ENCODE results near the gene TXLNB. TPM values are rescaled to one million over a fixed set of nuclear protein-coding genes. Genes with fewer than 3 reads are reported as not detected.
"Not testable (repeated sequence)": the region's sequence is repeated elsewhere in the genome, so short reads cannot be mapped to it uniquely, and the experiment has no call there.

Gene TXLNB
- total and polyA plus RNA-seq, 4 donors = 0.10 to 3.4 (median 1.1) TPM

- intact Hi-C loops (cut with DNase I) = loop anchor here (1.0 to 5.0 kb wide), 5 partner anchors 20 to 402 kb away; no protein-coding TSS in a partner anchor
- Histone ChIP-seq H3K4me1 (ENCODE audit: control insufficient read depth in 1 of 2, insufficient read depth in 2 of 2, low read length in 2 of 2) (no peaks in the 10 kb centered on the region), H3K9me3 (ENCODE audit: control insufficient read depth, low read length) (no peaks in the 10 kb centered on the region), H3K27ac (ENCODE audit: low read depth in 1 of 2, low read length in 2 of 2) (peak overlapping the region in 1 of 2 donors; percentile 95), H3K27me3 (ENCODE audit: control insufficient read depth in 1 of 2, insufficient read depth in 2 of 2, low read length in 1 of 2) (no peaks in the 10 kb centered on the region), H3K4me3 (ENCODE audit: low read length in 2 of 2) (no peak overlapping the region), H3K36me3 (ENCODE audit: control insufficient read depth in 1 of 2, insufficient read depth in 2 of 2, low read length in 1 of 2) (no peaks in the 10 kb centered on the region)
- ATAC-seq (ENCODE audit: low FRiP score) (peak; percentile 96), DNase-seq (peak; percentile 90 to 93)
- 1% methylated on average over 7 of the region's 7 CpGs for WGBS, 2 donors
Measured at GRCh38 chr6:139219271-139219729, 72.5 kb downstream of the TXLNB start.

- H3K9me3 ChIP-seq (ENCODE audit: control insufficient read depth, low read length); H3K27me3 ChIP-seq (ENCODE audit: control insufficient read depth in 1 of 2, insufficient read depth in 2 of 2, low read length in 1 of 2); ATAC-seq (ENCODE audit: low FRiP score); H3K36me3 ChIP-seq (ENCODE audit: control insufficient read depth in 1 of 2, insufficient read depth in 2 of 2, low read length in 1 of 2); DNase-seq; intact Hi-C loops (cut with DNase I); H3K27ac ChIP-seq (ENCODE audit: low read depth in 1 of 2, low read length in 2 of 2); H3K4me1 ChIP-seq (ENCODE audit: control insufficient read depth in 1 of 2, insufficient read depth in 2 of 2, low read length in 2 of 2); H3K4me3 ChIP-seq (ENCODE audit: low read length in 2 of 2): not testable (repeated sequence)
- WGBS, 2 donors = 100% methylated on average over 1 of the region's 2 CpGs; no CpG with 5 or more reads in 1 of the 2 donors
Measured at GRCh38 chr6:139212460-139212859, 79.3 kb downstream of the TXLNB start.

- ATAC-seq (ENCODE audit: low FRiP score); intact Hi-C loops (cut with DNase I); H3K27me3 ChIP-seq (ENCODE audit: control insufficient read depth in 1 of 2, insufficient read depth in 2 of 2, low read length in 1 of 2); H3K27ac ChIP-seq (ENCODE audit: low read depth in 1 of 2, low read length in 2 of 2); H3K9me3 ChIP-seq (ENCODE audit: control insufficient read depth, low read length); H3K4me3 ChIP-seq (ENCODE audit: low read length in 2 of 2); H3K4me1 ChIP-seq (ENCODE audit: control insufficient read depth in 1 of 2, insufficient read depth in 2 of 2, low read length in 2 of 2); DNase-seq; H3K36me3 ChIP-seq (ENCODE audit: control insufficient read depth in 1 of 2, insufficient read depth in 2 of 2, low read length in 1 of 2): not testable (repeated sequence)
- 77 to 96% methylated on average over 10 of the region's 10 CpGs for WGBS, 2 donors
Measured at GRCh38 chr6:139210766-139211165, 81.0 kb downstream of the TXLNB start.

- Histone ChIP-seq H3K36me3 (ENCODE audit: control insufficient read depth in 1 of 2, insufficient read depth in 2 of 2, low read length in 1 of 2) (no peaks in the 10 kb centered on the region), H3K4me1 (ENCODE audit: control insufficient read depth in 1 of 2, insufficient read depth in 2 of 2, low read length in 2 of 2) (no peaks in the 10 kb centered on the region), H3K9me3 (ENCODE audit: control insufficient read depth, low read length) (no peaks in the 10 kb centered on the region), H3K4me3 (ENCODE audit: low read length in 2 of 2) (no peak overlapping the region), H3K27me3 (ENCODE audit: control insufficient read depth in 1 of 2, insufficient read depth in 2 of 2, low read length in 1 of 2) (no peaks in the 10 kb centered on the region), H3K27ac (ENCODE audit: low read depth in 1 of 2, low read length in 2 of 2) (no peak overlapping the region)
- intact Hi-C loops (cut with DNase I) = no loop called here
- ATAC-seq (ENCODE audit: low FRiP score) = no peak
- no peak for DNase-seq
- 93 to 95% methylated on average over 3 of the region's 3 CpGs for WGBS, 2 donors
Measured at GRCh38 chr6:139205843-139206242, 86.0 kb downstream of the TXLNB start.

GRCh38 chr6:139204978-139205377 is 86.8 kb downstream of the TXLNB start:
- no peak overlapping the region for H3K4me3 ChIP-seq (ENCODE audit: low read length in 2 of 2)
- ATAC-seq (ENCODE audit: low FRiP score) (no peak), DNase-seq (no peak)
- no peaks in the 10 kb centered on the region for H3K36me3 ChIP-seq (ENCODE audit: control insufficient read depth in 1 of 2, insufficient read depth in 2 of 2, low read length in 1 of 2)
- no peaks in the 10 kb centered on the region for H3K27me3 ChIP-seq (ENCODE audit: control insufficient read depth in 1 of 2, insufficient read depth in 2 of 2, low read length in 1 of 2)
- intact Hi-C loops (cut with DNase I) = no loop called here
- WGBS, 2 donors = 97 to 99% methylated on average over 2 of the region's 2 CpGs
- H3K27ac ChIP-seq (ENCODE audit: low read depth in 1 of 2, low read length in 2 of 2) = no peak overlapping the region
- H3K4me1 ChIP-seq (ENCODE audit: control insufficient read depth in 1 of 2, insufficient read depth in 2 of 2, low read length in 2 of 2) = no peaks in the 10 kb centered on the region
- no peaks in the 10 kb centered on the region for H3K9me3 ChIP-seq (ENCODE audit: control insufficient read depth, low read length)

- Histone ChIP-seq H3K9me3 (ENCODE audit: control insufficient read depth, low read length) (no peaks in the 10 kb centered on the region), H3K4me3 (ENCODE audit: low read length in 2 of 2) (no peak overlapping the region), H3K27ac (ENCODE audit: low read depth in 1 of 2, low read length in 2 of 2) (no peak overlapping the region), H3K4me1 (ENCODE audit: control insufficient read depth in 1 of 2, insufficient read depth in 2 of 2, low read length in 2 of 2) (no peaks in the 10 kb centered on the region), H3K36me3 (ENCODE audit: control insufficient read depth in 1 of 2, insufficient read depth in 2 of 2, low read length in 1 of 2) (no peaks in the 10 kb centered on the region), H3K27me3 (ENCODE audit: control insufficient read depth in 1 of 2, insufficient read depth in 2 of 2, low read length in 1 of 2) (no peaks in the 10 kb centered on the region)
- intact Hi-C loops (cut with DNase I) = no loop called here
- DNase-seq = no peak
- ATAC-seq (ENCODE audit: low FRiP score) = no peak
- 89 to 94% methylated on average over 4 of the region's 4 CpGs for WGBS, 2 donors
Measured at GRCh38 chr6:139201378-139201777, 90.4 kb downstream of the TXLNB start.

- Histone ChIP-seq H3K36me3 (ENCODE audit: control insufficient read depth in 1 of 2, insufficient read depth in 2 of 2, low read length in 1 of 2) (no peaks in the 10 kb centered on the region), H3K4me1 (ENCODE audit: control insufficient read depth in 1 of 2, insufficient read depth in 2 of 2, low read length in 2 of 2) (no peaks in the 10 kb centered on the region), H3K4me3 (ENCODE audit: low read length in 2 of 2) (no peak overlapping the region), H3K9me3 (ENCODE audit: control insufficient read depth, low read length) (no peaks in the 10 kb centered on the region), H3K27ac (ENCODE audit: low read depth in 1 of 2, low read length in 2 of 2) (no peak overlapping the region), H3K27me3 (ENCODE audit: control insufficient read depth in 1 of 2, insufficient read depth in 2 of 2, low read length in 1 of 2) (no peaks in the 10 kb centered on the region)
- ATAC-seq (ENCODE audit: low FRiP score) = no peak
- no peak for DNase-seq
- 53 to 61% methylated on average over 4 of the region's 4 CpGs for WGBS, 2 donors
- intact Hi-C loops (cut with DNase I) = no loop called here
Measured at GRCh38 chr6:139198529-139199288, 93.1 kb downstream of the TXLNB start.

GRCh38 chr6:139194740-139195139 is 97.1 kb downstream of the TXLNB start:
- Histone ChIP-seq H3K27ac (ENCODE audit: low read depth in 1 of 2, low read length in 2 of 2) (no peak overlapping the region), H3K27me3 (ENCODE audit: control insufficient read depth in 1 of 2, insufficient read depth in 2 of 2, low read length in 1 of 2) (no peaks in the 10 kb centered on the region), H3K4me1 (ENCODE audit: control insufficient read depth in 1 of 2, insufficient read depth in 2 of 2, low read length in 2 of 2) (no peaks in the 10 kb centered on the region), H3K9me3 (ENCODE audit: control insufficient read depth, low read length) (no peaks in the 10 kb centered on the region), H3K36me3 (ENCODE audit: control insufficient read depth in 1 of 2, insufficient read depth in 2 of 2, low read length in 1 of 2) (no peaks in the 10 kb centered on the region), H3K4me3 (ENCODE audit: low read length in 2 of 2) (no peak overlapping the region)
- no peak for ATAC-seq (ENCODE audit: low FRiP score)
- intact Hi-C loops (cut with DNase I) = no loop called here
- 38 to 43% methylated on average over 3 of the region's 3 CpGs for WGBS, 2 donors
- no peak for DNase-seq

All from aorta (tissue), 5 donors.